Measurements from ENCODE around the gene LCOR.

DNA sequence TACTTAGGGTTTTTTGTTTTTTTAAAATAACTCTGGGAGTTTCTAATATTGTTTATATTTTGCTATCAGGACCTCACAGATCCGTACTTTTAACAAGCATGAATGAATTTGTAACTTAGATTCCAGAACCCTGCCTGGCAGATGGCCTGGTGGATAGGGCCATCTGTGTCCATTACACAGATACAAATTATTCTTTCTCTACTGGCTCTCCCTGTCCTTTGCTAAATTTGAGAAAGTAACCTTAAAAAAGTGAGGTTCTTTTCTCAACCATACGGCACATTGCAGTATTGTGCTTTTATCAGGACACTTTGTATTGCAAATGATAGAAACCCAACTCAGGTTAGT is 26.6 kb downstream of the LCOR start:
- TF ChIP-seq CTCF (conservative IDR thresholded peaks at IDR 0.05; ENCODE audit: low read depth, low read length) (no peak), EZH2 (IDR thresholded peaks at IDR 0.05; ENCODE audit: low read length, unreplicated experiment) (no peak), EZH2phosphoT487 (IDR thresholded peaks at IDR 0.05; ENCODE audit: borderline replicate concordance, low read length) (no peak)

All from PC-3 (cell line).